Astrocyte (in vitro differentiated cells and primary cell): ENCODE data around the gene CSNK1G2.

Source experiments
- EZH2 ChIP-seq: IDR thresholded peaks from 2 replicates; pipeline ENCODE4 v1.6.1; 2012; ENCODE audit warnings: mild to moderate bottlenecking, low read length, inconsistent platforms; ENCODE audit not compliant: insufficient read depth
- TF ChIP-seq, protein P1 (sequence below): IDR thresholded peaks from 2 replicates; pipeline ENCODE4 v1.5.1; 2011; ENCODE audit warnings: low read depth, mild to moderate bottlenecking, inconsistent platforms, low read length, moderate library complexity; ENCODE audit not compliant: insufficient read depth

DNA sequence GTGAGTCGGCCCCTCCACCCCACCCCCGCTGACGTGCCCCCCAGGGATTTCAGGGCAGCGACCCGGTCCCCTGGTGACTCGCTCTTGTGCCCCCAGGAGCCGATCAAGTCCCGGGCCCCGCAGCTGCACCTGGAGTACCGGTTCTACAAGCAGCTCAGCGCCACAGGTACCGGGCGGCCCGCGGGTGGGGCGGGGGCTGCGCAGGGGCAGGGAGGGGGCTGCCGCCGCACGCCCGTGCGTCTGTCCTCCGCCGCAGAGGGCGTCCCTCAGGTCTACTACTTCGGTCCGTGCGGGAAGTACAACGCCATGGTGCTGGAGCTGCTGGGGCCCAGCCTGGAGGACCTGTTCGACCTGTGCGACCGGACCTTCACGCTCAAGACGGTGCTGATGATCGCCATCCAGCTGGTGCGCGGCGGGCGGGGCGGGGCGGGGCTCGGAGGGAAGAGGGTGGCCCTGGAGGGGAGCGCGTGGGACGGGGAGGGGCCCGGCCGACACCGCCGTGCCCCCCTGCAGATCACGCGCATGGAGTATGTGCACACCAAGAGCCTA, 37.4 kb downstream of the CSNK1G2 start:
- TF ChIP-seq, protein P1, sequence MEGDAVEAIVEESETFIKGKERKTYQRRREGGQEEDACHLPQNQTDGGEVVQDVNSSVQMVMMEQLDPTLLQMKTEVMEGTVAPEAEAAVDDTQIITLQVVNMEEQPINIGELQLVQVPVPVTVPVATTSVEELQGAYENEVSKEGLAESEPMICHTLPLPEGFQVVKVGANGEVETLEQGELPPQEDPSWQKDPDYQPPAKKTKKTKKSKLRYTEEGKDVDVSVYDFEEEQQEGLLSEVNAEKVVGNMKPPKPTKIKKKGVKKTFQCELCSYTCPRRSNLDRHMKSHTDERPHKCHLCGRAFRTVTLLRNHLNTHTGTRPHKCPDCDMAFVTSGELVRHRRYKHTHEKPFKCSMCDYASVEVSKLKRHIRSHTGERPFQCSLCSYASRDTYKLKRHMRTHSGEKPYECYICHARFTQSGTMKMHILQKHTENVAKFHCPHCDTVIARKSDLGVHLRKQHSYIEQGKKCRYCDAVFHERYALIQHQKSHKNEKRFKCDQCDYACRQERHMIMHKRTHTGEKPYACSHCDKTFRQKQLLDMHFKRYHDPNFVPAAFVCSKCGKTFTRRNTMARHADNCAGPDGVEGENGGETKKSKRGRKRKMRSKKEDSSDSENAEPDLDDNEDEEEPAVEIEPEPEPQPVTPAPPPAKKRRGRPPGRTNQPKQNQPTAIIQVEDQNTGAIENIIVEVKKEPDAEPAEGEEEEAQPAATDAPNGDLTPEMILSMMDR = no peak
- no peak for TF ChIP-seq EZH2
